AG04449 (cell line): ENCODE measurements around the gene MED22.

Experiments
- CTCF ChIA-PET: fragments of 350-600 bp; formaldehyde crosslinking; extraction: SDS; loops from one replicate; lab custom pipeline; 2021; ENCODE audit warnings: antibody characterized with exemption; lab: Yijun Ruan, JAX
- POLR2A ChIA-PET: fragments of 400-600, 350-600 bp; formaldehyde crosslinking; extraction: SDS; loops from one replicate; lab custom pipeline; 2020; ENCODE audit warnings: antibody characterized with exemption, inconsistent platforms; lab: Yijun Ruan, JAX
- DNase-seq: peaks from one replicate; pipeline ENCODE4 v3.0.0-alpha.2; 2010; ENCODE audit warnings: low read depth, low spot score
- H3K4me3 ChIP-seq: 2 replicates; pipeline ENCODE4 v1.5.1; 2011; ENCODE audit warnings: low read depth, mild to moderate bottlenecking, control low read depth, low read length
- CTCF ChIP-seq: IDR thresholded peaks from one replicate; pipeline ENCODE4 v1.5.1; 2011; ENCODE audit warnings: mild to moderate bottlenecking, moderate library complexity, low read length, control low read depth, inconsistent platforms; ENCODE audit not compliant: insufficient read depth; ENCODE audit errors: missing control alignments

Gene MED22

GRCh38 chr9:133360400-133361393 is 12.8 kb upstream of the MED22 start:
- CTCF ChIA-PET = interaction anchor here (1.3 to 2.5 kb wide), 2 partner anchors 11 to 17 kb away, joined by 3 to 14 read pairs; no protein-coding TSS in a partner anchor
- POLR2A ChIA-PET = interaction anchor here (0.7 to 2.1 kb wide), 4 partner anchors 8 to 13 kb away, joined by 3 to 8 read pairs (median 4); partner anchors contain the start of genes MED22 and RPL7A
- no peak for DNase-seq
- no peak overlapping the region for H3K4me3 ChIP-seq
- no peak for TF ChIP-seq CTCF

GRCh38 chr9:133359399-133360175 is 11.7 kb upstream of the MED22 start:
- H3K4me3 ChIP-seq = no peak overlapping the region
- peak; percentile 41 for TF ChIP-seq CTCF
- DNase-seq = no peak
- POLR2A ChIA-PET = interaction anchor here (0.9 to 2.1 kb wide), 4 partner anchors 8 to 13 kb away, joined by 3 to 8 read pairs (median 4); partner anchors contain the start of genes MED22 and RPL7A
- CTCF ChIA-PET = interaction anchor here (1.0 to 2.5 kb wide), 3 partner anchors 9 to 16 kb away, joined by 3 to 14 read pairs (median 3); no protein-coding TSS in a partner anchor

- DNase-seq = no peak
- no peak for TF ChIP-seq CTCF
- peak overlapping the region; percentile 84 for H3K4me3 ChIP-seq
- POLR2A ChIA-PET = interaction anchor here (1.0 to 3.3 kb wide), 2 partner anchors 10 to 15 kb away, joined by 3 to 18 read pairs; partner anchors contain the start of genes MED22 and RPL7A
- CTCF ChIA-PET = interaction anchor here (1.0 to 2.8 kb wide), 4 partner anchors 9 to 129 kb away, joined by 5 to 8 read pairs (median 6); partner anchors contain the start of genes MED22 and RPL7A
These were observed 9.7 kb upstream of the MED22 start for GRCh38 chr9:133357656-133358055.

GRCh38 chr9:133356391-133357091 is 8.6 kb upstream of the MED22 start, which contains the start of the genes SURF1 and SURF2:
Gene SURF1, minus strand, starts transcription at chr9:133356487. Its CDS starts 34 bp downstream, at chr9:133356453.
Gene SURF2, plus strand, starts transcription at chr9:133356550. Its CDS starts 43 bp downstream, at chr9:133356593.
- no peak for TF ChIP-seq CTCF
- peak within 1 kb of the TSS; percentile 84 for H3K4me3 ChIP-seq
- no peak for DNase-seq
- POLR2A ChIA-PET = interaction anchor here (0.6 to 3.3 kb wide), 6 partner anchors 8 to 344 kb away, joined by 3 to 18 read pairs (median 4); partner anchors contain the start of genes MED22 and RPL7A
- CTCF ChIA-PET = interaction anchor here (0.7 to 2.8 kb wide), 8 partner anchors 8 to 171 kb away, joined by 3 to 11 read pairs (median 6); partner anchors contain the start of genes MED22 and RPL7A

- peak overlapping the region; percentile 84 for H3K4me3 ChIP-seq
- TF ChIP-seq CTCF = peak; percentile 6
- ChIA-PET CTCF (interaction anchor here (1.1 to 2.8 kb wide), 5 partner anchors 10 to 170 kb away, joined by 3 to 11 read pairs (median 5); no protein-coding TSS in a partner anchor), POLR2A (interaction anchor here (0.9 to 3.3 kb wide), 4 partner anchors 8 to 17 kb away, joined by 3 to 18 read pairs (median 8); partner anchors contain the start of genes MED22 and RPL7A)
- no peak for DNase-seq
These were observed 8.0 kb upstream of the MED22 start for GRCh38 chr9:133355881-133356357.
